CD4-positive, alpha-beta T cell treated with Interleukin-17A for 4 hours (primary cell): ENCODE results near the gene NFKB1.
"Not testable (repeated sequence)": the region's sequence is repeated elsewhere in the genome, so short reads cannot be mapped to it uniquely, and the experiment has no call there.

Experiments used
- DNase-seq: peaks from one replicate; pipeline ENCODE4 v3.0.0-alpha.2; 2020; ENCODE audit warnings: mixed read lengths

NFKB1 gene

DNA sequence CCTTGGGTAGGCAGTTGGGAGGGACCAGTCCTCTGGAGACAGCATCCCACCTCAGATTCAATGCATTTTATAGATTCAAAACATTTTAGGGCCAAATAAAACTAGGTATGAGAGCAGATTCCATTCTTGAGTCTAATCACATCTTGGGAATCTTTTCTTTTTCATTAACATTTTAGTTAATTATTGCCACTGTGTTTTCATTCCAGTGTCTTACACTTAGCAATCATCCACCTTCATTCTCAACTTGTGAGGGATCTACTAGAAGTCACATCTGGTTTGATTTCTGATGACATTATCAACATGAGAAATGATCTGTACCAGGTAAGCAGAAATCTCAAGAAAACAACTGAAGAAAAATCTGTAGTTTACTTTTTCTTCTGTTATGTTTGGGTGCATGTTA is 99.5 kb downstream of the NFKB1 start:
- no peak for DNase-seq

DNA sequence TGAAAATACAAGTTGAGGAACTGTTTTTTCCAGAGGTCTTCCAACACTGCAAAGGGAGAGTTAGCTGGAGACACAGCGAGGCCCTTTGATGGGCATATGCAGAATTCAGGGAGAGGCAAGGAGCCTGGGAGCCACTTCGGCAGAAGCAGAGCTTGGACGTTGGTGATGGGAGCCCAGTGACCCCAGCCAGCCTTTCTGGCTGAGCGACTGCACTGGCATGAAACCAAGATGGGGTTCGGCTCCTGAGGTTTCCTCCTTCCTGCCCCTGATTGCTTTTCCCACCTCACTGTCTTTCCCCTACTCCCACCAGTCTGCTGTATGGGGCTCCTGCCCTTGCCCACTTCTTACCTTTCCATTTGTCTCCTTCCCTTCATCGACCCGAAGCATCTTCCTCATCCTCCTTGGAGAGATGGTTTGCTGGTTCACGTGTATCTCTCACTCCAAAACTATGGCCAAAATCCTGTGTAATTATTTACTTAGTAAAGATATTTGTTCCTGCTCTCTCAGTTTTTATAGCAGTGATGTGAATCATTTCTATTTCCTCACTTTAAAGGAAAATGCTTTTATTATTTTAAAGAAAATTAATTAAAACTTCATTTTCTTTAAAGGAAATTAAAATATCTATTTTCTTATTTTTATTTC is 100.5 kb downstream of the NFKB1 start:
- no peak for DNase-seq

DNA sequence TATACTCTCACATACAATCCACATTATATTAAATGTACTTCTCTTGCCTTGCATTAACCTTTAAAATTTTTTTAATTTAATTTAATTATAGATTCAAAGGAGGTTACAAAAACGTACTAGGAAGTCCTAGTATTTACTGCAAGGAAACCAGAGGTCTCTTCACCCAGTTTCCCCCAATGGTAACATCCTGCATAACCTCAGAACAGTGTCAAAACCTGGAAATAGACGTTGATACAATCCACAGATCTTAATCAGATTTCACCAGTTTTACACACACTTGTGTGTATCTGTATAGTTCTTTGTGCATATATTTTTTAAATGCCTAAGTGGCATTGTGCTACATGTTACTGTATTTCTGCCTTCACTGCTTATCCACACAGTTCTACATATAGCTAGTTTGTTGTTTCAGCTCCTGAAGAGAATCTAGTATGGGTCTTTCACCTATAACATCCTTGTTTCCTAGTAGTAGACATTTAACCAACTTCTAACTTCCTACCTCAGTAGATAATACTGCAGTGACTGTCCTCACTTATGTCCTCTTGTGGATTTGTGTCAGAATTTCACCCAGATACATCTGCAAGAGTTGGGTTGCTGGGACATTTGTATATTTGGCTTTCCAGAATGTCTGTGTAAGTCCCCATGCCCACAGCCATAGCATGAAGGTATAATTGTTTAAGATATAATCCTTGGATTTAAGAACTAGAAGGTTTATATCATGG is 103.2 kb downstream of the NFKB1 start:
- DNase-seq: no peak

DNA sequence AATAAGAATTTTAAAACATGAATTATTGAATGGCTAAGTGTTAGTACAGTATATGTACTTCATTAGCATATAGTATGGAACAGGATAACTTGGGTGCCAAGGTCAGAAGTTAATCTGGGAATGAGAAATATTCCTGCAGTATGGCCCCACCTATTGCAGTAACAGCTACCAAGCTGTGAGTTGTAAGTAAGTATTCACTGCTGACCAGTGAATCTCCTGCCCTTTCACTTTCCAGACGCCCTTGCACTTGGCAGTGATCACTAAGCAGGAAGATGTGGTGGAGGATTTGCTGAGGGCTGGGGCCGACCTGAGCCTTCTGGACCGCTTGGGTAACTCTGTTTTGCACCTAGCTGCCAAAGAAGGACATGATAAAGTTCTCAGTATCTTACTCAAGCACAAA is 105.1 kb downstream of the NFKB1 start:
- DNase-seq: no peak

DNA sequence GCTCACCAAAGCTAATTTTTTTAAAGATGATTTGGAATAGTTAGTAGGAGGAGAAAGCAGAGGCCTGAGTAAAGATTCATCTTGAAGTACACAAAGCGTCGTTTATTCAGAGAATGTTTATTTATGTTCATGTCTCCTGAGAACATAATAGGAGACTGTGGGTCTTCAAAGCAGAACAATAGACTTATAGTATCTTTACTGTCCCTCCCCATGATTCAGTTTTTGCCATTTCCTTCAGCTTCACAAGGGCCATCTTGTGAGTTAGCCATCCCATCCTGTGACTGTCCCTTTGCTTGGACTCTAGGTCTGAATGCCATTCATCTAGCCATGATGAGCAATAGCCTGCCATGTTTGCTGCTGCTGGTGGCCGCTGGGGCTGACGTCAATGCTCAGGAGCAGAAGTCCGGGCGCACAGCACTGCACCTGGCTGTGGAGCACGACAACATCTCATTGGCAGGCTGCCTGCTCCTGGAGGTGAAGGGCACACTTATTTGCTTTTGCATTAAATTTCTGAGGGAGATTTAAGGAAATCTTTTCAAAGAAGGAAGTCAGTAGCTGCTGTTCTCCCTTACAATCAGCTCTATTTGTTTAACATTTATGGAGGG is 105.8 kb downstream of the NFKB1 start:
- DNase-seq: no peak

DNA sequence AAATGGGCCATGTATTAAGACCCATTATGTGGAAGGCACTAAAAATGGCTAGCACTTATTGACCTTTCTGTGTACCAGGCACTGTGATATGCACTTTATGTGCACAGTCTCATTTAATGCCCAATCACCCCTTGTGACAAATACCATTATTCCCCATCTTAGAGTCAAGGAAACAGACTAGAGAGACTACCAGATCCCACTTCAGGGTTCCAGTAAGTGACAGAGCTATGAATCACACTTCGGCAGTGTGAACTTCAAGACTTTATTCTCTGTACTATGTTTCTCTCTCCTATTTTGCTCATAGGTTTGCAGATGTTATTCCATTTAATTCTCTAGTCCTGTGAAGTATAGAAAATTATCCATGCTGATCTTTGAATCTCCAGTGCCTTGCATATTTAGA is 107.0 kb downstream of the NFKB1 start:
- DNase-seq: no peak

DNA sequence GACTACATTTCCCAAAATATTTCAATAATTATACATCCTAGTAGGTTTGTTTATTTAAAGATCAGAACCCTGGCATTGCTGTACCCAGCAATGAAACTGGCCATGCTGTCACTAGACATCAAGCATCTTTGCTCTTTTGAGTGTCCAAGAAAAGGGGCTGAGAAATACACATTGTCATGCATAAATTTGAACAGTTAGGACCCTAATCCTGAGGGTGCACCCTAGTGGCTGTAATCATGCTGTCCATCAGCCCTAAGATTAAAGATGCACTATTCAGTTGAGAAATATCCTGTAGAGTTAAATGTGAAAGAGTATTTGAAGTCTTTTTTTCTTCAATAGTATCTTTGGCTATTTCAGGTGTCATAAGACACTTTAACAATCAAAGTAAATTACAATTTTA is 108.8 kb downstream of the NFKB1 start:
- DNase-seq: no peak

DNA sequence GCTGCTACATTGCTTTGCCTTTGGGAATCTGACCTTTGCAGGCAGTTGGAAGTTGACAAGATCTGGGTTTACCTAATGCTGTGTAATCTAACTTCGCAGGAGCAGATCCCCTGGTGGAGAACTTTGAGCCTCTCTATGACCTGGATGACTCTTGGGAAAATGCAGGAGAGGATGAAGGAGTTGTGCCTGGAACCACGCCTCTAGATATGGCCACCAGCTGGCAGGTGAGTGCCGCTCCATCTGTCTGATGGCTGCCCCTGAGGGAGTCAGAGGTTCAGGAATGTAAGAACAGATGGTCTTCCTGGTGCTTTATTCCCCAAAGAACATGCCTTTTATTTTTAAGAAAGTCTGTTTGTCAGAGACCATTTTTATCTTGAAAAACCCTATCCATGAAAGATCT is 109.3 kb downstream of the NFKB1 start:
- DNase-seq: no peak

DNA sequence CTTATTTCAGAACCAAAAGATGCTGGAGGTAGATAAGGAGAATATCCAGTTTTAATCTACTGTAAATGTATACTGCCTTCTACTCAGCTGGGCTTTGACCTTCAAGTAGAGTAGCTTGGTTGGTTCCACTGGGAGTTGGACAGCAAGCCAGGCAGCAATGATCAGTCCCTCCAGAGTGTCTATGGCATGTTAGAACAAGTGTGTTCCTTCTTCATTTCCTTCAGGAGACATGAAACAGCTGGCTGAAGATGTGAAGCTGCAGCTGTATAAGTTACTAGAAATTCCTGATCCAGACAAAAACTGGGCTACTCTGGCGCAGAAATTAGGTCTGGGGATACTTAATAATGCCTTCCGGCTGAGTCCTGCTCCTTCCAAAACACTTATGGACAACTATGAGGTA is 111.1 kb downstream of the NFKB1 start:
- DNase-seq: no peak

DNA sequence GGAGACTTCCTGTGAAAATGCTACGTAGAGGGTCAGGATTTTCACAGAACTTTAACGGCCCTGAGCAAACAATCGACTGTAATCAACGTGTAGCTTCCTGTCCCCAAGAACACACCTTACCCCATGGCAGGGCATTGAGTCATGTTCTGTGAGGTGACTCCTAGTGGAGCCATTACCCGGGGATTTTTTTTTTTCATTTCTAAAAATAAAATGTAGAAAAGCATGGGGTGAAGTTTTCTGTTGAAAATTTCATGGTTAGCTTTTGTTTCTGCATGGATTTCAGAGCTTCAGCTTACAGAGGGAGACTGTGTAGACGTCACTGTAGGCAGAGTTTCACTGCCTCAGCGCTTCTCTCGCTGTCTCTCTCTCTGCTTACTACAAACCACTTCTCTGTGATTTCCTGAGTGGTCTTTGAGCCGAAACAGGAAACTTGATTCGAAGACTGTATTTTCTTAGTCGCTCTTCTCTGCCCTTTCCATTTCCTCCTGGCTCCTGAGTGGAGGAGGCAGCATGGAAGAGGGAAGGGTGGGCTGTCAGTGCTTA is 111.7 kb downstream of the NFKB1 start:
- DNase-seq: peak; percentile 63

DNA sequence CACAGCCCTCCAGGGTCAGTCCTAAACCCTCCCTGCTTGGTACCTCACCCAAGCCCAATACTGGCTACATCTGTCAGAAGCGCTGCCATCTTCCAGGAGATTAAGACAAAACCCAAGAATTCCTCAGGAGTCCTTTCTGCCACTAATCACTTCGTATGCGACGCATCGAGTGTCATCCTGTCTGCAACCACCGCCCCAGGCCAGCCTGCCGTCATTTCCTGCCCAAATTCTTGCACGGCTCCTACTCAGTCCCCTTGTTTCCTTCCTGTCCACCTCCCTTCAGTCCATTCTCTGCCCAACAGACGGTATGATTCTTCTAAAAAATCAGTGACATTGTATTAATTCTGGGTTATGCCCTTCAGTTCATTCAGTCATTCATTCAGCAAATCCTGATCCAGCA is 113.6 kb downstream of the NFKB1 start:
- DNase-seq: peak; percentile 49

DNA sequence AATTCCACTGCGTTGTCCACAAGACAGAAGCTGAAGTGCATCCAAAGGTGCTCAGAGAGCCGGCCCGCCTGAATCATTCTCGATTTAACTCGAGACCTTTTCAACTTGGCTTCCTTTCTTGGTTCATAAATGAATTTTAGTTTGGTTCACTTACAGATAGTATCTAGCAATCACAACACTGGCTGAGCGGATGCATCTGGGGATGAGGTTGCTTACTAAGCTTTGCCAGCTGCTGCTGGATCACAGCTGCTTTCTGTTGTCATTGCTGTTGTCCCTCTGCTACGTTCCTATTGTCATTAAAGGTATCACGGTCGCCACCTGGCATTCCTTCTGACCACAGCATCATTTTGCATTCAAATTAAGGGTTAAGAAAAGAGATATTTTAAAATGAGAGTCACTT is 115.5 kb downstream of the NFKB1 start:
- DNase-seq: peak; percentile 32

DNA sequence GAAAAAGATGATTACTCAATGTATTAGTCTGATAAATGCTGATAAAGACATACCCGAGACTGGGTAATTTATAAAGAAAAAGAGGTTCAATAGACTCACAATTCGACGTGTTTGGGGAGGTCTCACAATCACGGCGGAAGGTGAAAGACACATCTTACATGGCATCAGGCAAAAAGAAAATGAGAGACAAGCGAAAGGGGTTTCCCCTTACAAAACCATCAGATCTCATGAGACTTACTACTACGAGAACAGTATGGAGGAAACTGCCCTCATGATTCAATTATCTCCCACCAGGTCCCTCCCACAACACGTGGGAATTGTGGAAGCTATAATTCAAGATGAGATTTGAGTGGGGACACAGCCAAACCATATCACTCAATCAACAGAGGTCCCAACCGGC is 117.9 kb downstream of the NFKB1 start:
- DNase-seq: not testable (repeated sequence)

DNA sequence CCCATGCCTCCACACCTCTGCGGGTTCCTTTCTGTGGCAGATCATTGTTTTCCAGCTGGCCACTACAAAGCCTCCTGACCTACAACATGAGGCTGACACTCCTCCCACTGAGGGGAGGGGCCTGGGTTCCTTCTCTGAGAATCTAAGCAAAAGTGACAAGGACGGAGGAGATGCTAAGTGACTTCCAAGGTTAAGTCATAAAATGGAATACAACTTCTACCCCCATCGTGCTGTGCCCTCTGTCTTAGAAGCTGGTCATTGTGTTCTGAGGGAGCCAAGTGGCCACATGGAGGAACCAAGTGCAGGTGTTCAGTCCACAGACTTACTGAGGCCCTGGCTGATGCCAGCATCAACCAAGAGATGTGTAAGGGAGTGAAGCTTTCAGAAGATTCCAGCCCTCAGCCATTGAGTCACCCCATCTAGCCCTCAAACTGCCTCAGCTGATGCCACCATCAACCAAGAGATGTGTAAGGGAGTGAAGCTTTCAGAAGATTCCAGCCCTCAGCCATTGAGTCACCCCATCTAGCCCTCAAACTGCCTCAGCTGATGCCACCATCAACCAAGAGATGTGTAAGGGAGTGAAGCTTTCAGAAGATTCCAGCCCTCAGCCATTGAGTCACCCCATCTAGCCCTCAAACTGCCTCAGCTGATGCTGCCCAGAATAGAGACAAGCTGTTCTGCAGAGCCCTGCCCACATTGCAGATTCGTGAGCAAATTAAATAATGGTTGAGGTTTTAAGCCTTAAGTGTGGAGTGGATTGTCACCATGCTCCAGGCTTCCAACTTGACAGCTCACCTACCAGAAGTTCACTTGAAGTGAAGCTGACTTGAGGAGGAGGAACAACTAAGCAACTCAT is 118.8 kb downstream of the NFKB1 start:
- DNase-seq: not testable (repeated sequence)

DNA sequence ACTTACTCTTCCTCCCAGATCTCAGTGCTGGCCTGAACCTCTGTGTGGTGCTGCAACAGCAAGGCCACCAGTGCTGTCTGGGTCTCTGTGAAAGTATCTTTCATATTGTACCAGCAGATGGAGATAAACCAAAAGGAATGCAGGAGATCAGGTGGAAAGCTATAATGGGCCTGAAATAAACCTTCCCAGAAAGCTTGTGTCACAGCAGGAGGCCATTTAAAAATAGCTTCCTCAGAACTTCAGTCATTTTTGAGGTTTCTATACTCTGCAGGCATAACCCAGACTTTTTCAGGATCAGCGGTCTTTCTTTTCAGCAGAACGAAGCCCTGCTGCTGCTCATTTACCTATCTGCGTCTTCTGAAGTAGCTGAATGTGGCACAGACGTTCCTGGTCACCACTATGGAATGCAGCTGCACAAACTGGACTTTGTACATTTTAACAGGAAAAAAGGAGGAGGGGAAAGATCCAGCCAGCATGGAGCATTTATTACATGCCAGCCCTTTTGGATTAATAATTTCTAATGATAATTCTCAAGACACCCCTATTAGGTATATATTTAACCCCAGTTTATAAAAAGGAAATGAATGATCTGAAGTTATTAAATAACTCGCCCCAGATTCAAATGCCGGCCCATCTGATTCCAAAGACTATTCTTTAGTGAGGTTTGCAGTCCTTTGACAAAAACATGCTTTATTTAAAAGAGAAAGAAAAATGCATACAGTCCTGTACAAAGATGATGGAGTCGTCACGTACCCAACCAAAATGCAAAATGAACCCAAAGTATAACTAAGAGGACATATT is 119.7 kb downstream of the NFKB1 start:
- DNase-seq: no peak

DNA sequence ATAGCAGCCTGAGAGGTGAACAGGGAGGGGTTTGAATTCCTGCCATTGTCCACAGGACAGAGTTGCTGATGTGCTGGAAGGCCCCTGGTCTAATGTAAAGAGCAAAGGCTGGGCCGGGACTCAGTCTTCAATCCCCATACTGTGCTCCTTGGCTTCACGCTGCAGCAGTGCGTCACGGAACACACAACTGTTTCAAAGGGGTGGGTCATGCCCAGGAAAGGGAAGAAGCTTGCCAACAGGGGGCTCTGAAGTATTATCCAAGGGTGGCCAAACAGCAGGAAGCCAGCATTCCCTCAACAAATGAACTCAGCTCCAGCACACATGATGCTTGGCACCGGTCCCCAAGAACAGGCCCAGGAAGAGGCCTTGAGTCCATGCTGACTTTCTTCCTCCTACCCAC is 122.5 kb downstream of the NFKB1 start:
- DNase-seq: no peak

DNA sequence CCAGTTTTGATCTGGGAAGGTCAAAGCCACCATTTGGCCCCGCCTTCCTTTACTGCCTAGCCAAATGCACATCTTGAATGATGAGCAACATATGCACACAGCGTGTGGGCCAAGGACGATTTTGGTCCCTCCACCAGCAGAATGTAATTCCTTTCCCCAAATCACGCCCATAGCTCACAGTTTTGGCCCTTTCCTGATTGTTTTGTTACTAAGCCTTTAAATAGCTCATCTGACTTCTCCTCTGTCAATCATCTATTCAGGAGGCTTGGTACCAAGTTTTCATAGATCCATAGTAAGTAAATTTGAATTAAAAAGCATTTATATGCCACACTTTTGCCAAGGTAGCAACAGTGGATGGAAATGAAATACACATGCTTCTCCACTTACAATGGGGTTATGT is 123.3 kb downstream of the NFKB1 start:
- no peak for DNase-seq

DNA sequence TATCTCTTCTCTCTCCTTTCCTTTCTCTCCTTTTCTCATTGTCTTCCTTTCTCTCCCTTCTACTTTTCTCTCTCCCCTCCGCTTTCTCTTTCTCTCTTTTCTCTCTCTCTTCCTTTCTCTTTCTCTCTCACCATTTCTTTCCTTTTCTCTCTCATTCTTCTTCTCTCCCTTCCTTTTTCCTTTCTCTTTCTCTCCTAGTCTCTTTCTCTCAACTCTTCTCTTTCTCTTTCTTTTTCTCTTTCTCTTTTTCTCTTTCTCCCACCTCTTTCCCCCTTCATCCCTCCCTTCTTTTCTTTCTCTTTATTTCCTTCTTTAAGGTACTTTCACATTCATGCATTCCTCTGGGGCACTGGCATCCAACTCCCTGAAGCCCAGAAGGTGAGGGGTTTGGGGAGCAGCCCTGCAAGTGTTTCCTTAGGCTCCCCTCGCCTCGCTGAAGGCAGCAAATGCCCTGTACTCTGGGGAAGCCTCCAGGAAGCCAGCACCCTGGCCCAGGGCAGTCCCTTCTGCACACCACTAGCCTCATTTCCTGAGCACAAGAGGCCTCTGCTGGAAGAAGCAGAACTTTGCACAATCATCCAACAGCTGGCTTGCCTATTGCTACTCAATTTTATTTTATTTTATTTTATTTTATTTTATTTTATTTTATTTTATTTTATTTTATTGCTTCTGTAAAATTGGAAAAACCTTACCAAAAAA is 124.2 kb downstream of the NFKB1 start:
- DNase-seq: peak; percentile 72

DNA sequence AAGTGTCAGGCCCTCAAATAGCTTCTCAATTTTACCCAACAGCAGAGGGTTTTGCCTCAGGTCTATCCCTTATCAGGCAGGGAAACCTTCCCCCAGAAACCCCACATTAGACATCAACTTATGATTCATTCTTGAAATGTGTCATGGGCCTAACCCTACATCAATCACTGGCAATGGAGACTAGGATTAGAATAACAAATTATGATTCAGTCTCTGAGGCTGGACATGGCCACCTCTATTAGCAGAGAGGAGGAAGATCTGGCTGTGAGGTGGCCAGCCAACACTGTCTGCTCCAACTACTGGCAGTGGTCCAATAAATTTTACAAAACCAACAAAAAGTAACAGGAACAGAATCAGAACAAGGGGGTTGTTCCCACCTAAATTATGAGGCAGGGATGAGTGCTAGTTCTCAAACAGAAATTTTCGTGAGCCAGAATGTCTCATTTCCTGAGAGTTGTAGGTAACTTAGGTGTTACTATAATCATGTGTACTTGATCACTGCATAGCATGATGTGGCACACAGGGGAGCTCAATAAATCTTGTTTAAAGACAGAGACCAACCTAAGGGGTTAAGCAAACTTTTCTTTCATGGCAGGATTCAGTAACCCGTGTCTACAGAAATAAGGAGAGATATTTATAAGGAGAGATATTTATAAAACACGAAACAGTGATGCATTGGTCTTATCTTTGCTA is 126.8 kb downstream of the NFKB1 start:
- peak; percentile 20 for DNase-seq

DNA sequence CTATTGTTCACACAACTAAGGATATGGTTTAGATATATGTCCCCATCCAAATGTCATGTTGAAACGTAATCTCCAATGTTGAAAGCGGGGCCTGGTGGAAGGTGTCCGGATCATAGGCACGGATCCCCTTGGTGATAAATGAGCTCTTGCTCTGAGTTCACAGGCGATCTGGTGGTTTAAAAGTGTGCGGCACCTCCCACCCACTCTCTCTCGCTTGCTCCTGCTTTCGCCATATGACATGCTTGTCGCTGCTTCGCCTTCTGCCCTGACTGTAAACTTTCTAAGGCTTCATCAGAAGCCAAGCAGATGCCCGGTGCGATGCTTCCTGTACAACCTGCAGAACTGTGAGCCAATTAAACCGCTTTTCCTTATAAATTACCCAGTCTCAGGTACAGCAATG is 128.5 kb downstream of the NFKB1 start:
- no peak for DNase-seq

DNA sequence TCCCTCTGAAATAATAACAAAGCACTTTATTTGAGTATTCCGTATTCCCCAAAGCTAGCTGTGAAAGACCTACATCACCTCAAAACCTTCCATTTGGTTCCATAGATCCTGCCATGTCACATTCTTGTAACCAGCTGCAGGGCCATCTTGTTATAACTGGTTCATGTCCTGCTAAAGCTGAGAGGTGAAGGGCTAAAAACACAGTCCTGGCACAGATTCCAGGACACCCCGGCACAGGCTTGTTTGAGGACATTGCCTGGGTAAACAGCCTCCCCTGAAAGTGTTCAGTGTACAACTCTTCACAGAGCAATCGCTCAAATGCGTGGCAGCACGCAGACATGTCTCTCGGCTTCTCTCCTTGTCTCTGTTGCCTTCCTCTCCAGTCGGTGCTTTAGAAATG is 130.5 kb downstream of the NFKB1 start:
- DNase-seq: no peak
